ENCODE results near the gene INPP5A. TPM values are rescaled to one million over a fixed set of nuclear protein-coding genes. Genes with fewer than 3 reads are reported as not detected.
"Not testable (repeated sequence)": the region's sequence is repeated elsewhere in the genome, so short reads cannot be mapped to it uniquely, and the experiment has no call there.

INPP5A gene
- total RNA-seq, 1 donor from 2014 or later: 32.5 TPM

DNA sequence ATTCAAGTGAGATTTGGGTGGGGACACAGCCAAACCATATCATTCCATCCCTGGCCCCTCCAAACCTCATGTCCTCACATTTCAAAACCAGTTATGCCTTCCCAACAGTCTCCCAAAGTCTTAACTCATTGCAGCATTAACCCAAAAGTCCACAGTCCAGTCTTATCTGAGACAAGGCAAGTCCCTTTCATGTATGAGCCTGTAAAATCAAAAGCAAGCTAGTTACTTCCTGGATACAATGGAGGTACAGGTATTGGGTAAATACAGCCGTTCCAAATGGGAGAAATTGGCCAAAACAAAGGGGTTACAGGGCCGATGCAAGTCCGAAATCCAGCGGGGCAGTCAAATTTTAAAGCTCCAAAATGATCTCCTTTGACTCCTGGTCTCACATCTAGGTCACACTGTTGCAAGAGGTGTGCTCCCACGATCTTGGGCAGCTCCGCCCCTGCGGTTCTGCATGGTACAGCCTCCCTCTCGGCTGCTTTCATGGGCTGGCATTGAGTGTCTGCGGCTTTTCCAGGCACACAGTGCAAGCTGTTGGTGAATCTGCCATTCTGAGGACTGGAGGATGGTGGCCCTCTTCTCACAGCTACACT is 61.5 kb downstream of the INPP5A start:
- DNase-seq: not testable (repeated sequence)

DNA sequence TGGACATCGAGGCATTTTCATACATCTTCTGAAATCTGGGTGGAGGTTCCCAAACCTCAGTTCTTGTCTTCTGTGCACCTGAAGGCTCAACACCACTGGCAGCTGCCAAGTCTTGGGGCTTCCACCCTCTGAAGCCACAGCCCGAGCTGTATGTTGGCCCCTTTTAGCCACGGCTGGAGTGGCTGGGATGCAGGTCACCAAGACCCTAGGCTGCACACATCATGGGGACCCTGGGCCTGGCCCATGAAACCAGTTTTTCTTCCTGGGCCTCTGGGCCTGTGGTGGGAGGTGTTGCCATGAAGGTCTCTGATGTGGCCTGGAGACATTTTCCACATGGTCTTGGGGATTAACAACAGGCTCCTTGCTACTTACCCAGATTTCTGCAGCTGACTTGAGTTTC is 62.1 kb downstream of the INPP5A start:
- DNase-seq: no peak

DNA sequence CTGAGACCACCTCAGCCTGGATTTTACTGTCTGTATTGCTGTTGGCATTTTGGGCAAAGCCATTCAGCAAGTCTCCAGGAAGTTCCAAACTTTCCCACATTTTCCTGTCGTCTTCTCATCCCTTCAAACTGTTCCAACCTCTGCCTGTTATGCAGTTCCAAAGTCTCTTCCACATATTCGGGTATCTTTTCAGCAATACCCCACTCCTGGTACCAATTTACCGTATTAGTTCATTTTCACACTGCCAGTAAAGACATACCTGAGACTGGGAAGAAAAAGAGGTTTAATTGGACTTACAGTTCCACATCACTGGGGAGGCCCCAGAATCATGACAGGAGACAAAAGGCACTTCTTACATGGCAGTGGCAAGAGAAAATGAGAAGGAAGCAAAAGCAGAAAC is 62.8 kb downstream of the INPP5A start:
- DNase-seq: no peak

DNA sequence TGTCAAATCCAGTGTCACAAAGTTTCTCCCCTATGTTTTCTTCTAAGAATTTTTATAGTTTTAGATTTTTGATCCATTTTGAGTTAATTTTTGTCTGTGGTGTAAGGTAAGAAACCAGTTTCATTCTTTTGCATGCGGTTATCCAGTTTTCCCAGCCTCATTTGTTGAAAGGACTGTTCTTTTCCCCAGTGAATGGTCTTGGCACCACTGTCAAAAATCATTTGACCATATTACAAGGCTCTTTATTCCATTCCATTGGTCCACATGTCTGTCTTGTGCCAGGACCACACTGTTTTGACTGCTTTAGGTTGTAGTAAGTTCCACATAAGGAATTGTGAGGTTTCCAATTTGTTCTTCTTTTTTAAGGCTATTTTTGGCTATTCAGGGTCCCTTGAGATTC is 64.0 kb downstream of the INPP5A start:
- no peak for DNase-seq

GRCh38 chr10:132602614-132603013 is 65.0 kb downstream of the INPP5A start:
- DNase-seq: no peak

DNA sequence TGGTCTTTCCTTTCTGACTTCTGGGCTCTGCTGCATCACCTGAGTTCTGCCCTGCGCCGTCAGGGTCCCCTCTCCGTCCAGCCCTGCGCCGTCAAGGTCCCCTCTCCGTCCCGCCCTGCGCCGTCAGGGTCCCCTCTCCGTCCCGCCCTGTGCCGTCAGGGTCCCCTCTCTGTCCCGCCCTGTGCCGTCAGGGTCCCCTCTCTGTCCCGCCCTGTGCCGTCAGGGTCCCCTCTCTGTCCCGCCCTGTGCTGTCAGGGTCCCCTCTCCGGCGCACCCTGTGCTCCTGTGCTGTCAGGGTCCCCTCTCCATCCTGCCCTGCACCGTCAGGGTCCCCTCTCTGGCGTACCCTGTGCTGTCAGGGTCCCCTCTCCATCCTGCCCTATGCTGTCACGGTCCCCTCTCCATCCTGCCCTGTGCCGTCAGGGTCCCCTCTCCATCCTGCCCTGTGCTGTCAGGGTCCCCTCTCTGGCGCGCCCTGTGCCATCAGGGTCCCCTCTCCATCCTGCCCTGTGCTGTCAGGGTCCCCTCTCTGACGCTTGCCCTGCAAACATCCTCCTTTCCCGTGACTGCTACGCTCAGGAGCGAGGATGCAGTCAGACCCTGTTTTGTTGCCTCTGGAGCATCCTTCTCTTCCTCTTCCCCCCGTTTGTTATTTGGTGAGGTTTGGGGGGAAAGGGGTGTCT is 66.4 kb downstream of the INPP5A start:
- no peak for DNase-seq

- DNase-seq: no peak
Observed at GRCh38 chr10:132604686-132605085, 67.1 kb downstream of the INPP5A start.

GRCh38 chr10:132605390-132605789 is 67.8 kb downstream of the INPP5A start:
- DNase-seq: no peak

DNA sequence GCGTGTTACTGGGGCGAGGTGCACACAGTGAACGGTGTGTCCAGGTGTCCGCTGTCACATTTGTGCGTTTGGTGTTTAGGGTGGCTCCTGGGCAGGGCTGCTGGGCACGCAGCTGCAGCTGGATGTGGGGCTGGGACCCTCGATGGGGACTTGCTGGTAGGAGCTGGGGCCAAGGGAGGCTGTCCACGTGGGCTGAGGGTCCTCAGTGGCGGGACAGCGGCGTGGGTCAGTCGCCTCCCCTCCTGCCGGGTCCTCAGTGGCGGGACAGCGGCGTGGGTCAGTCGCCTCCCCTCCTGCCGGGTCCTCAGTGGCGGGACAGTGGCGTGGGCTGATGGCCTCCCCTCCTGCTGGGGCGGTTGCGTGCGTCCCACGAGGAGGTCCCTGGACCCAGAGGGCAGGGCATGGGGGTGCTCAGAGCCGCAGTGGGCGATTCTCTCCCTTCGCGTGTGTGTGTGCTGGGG is 68.5 kb downstream of the INPP5A start:
- no peak for DNase-seq

DNA sequence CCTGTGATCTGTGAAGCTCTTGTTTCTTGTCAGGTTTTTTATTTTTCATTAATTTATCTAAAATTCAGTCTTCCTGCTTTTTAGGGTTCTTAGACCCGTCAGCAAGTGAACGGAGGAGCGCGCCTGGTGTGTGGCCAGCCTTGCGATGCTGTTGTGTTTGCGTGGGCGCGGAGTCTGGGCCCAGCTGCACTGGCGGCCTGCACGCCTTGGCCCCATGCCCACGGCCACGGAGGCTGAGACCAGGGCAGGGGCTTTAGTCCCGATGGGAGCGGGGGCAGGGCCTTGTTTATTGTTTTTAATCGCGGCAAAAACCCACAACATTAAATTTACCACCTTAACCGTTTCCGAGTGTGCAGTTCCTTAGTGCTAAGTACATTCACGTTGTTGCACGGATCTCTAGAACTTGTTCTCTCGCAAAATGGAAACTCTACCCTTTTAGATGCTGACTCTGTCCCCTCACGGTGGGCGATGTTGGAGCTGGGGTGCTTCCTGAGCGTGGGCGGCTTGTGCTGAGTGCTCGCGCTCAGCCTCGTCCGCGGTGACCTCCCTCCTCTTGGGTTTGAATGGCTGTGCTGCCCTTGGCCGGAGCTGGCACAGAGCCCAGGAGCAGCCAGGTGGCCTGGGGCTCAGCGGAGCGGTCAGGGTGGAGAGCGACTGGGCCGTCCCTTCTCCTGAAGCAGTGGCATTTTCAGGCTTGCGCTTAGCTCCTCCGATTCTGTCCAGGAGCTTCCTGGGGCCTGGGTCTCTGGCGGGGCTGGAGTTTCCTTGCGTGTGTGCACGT is 69.1 kb downstream of the INPP5A start:
- no peak for DNase-seq

DNA sequence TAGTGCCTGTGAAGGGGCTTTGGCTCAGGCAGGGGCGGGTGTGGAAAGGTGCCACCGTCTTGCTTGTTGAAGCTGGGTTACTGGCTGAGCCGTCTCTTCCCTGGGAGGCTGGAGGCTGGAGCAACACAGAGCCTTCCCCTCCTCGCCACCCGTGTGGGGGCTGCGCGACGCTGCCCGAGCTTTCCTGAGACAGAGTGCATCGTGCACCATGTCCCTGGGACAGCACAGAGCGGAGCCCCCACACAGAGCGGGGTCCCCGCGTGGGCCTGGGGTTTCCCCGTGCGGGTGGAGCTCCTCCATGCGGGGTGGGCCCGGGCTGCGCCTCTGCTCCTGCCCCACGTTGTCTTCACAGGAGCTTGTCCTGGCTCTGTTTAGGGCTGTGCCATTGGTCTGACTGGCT is 69.9 kb downstream of the INPP5A start:
- DNase-seq: no peak

DNA sequence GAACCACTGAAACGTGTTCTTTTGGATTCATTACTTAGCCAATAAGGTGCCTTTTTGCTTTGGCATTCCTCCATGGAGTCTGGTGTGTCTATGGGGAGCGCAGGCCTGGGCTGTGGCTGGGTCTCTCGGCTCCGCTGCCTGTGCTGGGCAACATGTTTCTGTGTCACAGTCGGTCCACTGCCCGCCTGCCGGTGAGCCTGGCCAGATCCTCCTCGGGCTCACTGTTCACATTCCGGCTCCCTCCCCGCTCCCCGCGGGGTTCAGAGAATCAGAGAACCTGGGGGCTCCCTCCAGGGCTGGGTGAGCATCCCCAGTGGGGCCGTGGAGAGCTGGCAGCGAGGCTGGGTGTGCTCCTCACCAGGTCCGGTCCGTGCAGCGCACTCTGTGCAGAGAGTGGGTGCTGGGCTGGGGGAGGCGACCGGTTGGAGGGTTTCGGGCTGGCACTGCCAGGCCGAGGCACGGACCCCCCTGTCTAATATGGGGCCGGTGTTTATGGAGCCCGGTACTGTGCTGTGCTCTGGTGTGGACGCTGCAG is 70.4 kb downstream of the INPP5A start:
- DNase-seq: no peak

DNA sequence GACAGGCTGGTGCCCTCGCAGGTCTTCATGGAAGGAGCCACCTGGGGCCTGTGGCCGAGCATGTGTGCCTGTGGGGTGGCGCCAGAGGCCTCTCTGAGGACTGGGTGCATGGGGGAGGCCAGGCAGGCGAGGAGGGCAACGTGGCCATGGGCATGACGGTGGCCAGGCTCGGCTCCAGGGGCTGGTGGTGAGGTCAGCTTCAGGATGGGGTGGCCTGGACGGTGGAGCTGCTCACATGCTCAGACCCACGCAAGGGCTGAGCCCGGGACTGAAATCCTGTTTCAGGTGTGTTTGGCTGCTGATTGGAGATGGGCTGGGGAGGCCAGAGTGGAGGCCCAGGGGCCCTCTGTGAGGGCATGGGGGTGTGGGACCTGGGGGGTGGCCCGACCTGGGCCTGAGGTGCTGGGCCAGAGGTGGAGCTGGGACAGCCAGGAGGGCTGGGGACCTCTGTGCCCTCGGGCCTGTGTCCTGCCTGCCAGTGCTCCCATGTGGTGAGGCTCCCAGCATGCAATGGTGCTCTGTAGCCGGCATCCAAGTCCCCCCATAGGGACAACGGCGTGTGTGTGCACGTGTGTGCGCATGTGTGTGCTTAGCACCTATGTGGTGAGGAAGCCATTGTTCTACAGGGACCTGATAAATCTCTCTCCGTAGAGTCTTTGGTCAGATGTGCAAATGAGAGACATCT is 71.1 kb downstream of the INPP5A start:
- DNase-seq: no peak

DNA sequence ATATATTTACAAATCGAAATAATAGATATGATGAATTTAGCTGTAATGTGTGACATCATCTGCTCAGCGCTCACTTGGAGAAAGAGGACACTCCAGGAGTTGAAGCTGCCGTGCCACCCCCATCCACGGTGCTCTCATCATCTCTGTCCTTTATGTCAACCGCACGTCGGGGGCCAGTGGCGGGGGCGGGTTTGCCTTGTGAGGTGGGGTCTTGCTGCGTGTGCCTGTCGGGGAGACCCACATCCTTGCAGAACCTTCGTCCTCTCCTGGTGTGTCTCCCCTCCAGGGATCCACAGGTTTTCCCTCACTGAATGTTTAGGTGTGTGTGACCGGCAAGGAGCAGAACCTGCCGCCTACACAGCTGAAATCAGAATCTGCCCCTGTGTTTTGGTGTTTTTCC is 71.6 kb downstream of the INPP5A start:
- DNase-seq: no peak

DNA sequence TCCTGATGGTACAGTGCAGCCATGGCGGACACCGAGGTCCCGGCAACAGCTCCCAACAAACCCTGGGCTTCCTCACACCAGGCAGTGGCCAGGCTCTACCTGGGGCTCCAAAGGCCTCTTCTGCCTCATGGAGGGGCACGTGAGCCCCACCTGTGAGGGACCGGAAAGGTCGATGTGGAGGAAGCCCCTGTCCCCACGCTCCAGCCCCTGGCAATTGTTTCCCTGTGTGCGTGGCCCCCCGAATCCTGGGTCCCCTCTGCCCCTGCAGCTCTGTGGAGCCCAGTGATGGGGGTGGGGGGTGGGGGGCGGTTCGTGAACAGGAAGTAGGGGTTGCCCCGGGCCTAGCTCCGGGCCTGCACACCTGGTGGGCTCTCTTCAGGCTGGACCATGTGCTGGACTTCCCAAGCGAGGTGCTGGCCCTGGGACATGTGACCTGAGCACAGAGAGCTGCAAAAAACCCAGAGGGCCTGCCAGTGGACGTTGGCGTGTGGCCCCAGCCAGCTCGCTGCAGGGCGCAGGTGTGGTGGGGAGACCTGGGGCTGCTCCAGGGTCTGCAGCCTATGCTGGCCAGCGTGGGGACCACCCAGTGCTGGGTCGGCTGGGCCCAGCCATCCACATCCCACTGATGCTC is 72.6 kb downstream of the INPP5A start:
- DNase-seq: no peak

- DNase-seq: no peak
Observed at GRCh38 chr10:132611026-132611910, 73.7 kb downstream of the INPP5A start.

DNA sequence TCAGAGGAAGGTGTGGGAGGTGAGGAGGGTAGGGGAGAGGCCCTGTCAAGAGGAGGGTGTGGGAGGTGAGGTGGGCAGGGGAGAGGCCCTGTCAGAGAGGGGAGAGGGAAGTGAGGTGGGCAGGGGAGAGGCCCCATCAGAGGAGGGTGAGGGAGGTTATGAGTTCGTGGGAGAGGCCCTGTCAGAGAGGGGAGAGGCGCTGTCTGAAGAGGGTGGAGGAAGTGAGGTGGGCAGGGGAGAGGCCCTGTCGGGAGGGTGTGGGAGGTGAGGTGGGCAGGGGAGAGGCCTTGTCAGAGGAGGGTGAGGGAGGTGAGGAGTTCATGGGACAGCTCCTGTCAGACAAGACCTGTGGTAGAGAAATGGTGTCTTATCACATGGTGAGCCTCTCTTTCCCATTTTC is 74.4 kb downstream of the INPP5A start:
- DNase-seq: no peak

GRCh38 chr10:132612571-132613504 is 75.3 kb downstream of the INPP5A start:
- DNase-seq: no peak

DNA sequence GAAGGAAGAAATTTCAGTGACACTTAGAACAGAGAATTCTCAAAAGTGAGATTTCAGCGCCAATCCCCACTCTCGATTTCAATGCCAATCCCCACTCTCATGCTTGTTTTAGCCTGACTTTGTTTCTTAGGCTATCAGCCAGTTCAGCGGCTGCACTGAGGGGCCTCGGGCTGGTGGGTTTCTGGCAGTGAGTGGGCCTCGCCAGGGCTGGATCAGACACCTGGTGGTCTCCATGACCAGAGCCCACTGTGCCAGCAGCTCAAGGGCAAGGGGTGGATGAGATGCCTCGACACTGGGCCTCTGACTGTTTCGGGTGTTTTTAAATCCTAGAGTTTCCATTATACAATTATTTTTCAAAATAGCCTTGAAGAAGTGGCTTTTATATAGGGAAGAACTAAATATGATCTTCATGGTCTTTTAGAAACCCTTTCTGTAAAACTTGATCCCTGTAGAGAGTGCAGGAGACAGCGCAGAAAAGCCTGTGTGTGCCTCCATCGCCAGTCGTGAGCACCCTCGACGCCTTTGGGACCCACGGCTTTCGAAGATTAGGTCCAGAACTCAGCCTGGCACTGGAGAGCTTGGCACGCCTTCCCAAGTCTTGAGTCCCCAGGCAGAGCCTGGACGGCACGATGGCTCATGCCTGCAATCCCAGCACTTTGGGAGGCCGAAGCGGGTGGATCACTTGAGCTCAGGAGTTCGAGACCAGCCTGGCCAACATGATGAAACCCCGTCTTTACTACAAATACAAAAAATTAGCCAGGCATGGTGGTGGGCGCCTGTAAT is 76.2 kb downstream of the INPP5A start:
- DNase-seq: no peak

All from skin of body (tissue), 2 donors.